NT2/D1 (cell line): ENCODE results near the gene GPR87.

Experiments used
- SUZ12 ChIP-seq: IDR thresholded peaks from 2 replicates; pipeline ENCODE4 v1.6.1; 2011; ENCODE audit not compliant: insufficient read length, insufficient read depth; ENCODE audit errors: extremely low read depth
- YY1 ChIP-seq: IDR thresholded peaks from 2 replicates; pipeline ENCODE4 v1.6.1; 2011; ENCODE audit not compliant: insufficient read length, insufficient read depth
- ZNF274 ChIP-seq: IDR thresholded peaks from 2 replicates; pipeline ENCODE4 v1.6.1; 2011; ENCODE audit warnings: mild to moderate bottlenecking, low read depth, low read length

DNA sequence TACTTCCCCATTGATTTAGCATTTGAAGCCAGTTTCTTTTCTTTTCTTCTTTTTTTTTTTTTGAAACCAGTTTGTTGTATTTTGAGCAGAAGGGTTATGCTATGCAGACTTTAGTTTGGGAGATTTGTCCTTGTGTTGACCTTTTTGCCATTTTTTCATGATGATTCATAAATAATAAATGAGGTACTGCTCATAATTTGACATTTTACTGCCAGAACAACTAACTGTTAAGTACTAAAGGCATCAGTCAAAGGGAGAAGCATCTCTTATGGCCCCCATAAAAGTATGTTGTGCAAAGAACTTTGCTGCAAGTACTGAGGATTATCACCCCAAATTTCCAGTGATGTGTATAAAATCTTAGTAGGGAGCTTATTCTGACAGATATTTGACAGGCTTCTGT lies 1.7 kb upstream of the GPR87 start:
- TF ChIP-seq YY1 (no peak), SUZ12 (no peak), ZNF274 (no peak)
